Skeletal muscle satellite cell (primary cell): ENCODE results near the gene CCDC106. TPM values are rescaled to one million over a fixed set of nuclear protein-coding genes. Genes with fewer than 3 reads are reported as not detected.

Source experiments
- H3K27me3 ChIP-seq: 2 replicates; pipeline ENCODE4 v1.7.0; 2013; ENCODE audit warnings: low read length; ENCODE audit not compliant: control insufficient read depth, insufficient read depth
- H3K36me3 ChIP-seq: 2 replicates; pipeline ENCODE4 v1.7.0; 2013; ENCODE audit warnings: mild to moderate bottlenecking, control low read depth, low read length; ENCODE audit not compliant: insufficient read depth
- H3K4me1 ChIP-seq: 2 replicates; pipeline ENCODE4 v1.7.0; 2013; ENCODE audit warnings: low read length; ENCODE audit not compliant: control insufficient read depth, insufficient read depth
- H3K4me2 ChIP-seq: 2 replicates; pipeline ENCODE4 v1.7.0; 2013; ENCODE audit warnings: mild to moderate bottlenecking, low read length
- H3K4me3 ChIP-seq: 2 replicates; pipeline ENCODE4 v1.7.0; 2013; ENCODE audit warnings: low read length
- H3K9ac ChIP-seq: 2 replicates; pipeline ENCODE4 v1.7.0; 2013; ENCODE audit warnings: mild to moderate bottlenecking, low read depth, low read length, moderate library complexity
- H3K9me3 ChIP-seq: replicated peaks from 2 replicates; pipeline ENCODE4 v1.7.0; 2013; ENCODE audit warnings: mild to moderate bottlenecking, control low read depth, low read length
- total RNA-seq: library from RNA; depleted of rRNA; stranded (reverse); fragments of >200 nt; gene quantifications from 2 replicates; pipeline ENCODE4 v1.2.3, GENCODE V29; 2012; rRNA removed

The CCDC106 gene
- total RNA-seq: 5.1 and 6.8 TPM in 2 replicates

GRCh38 chr19:55647732-55648584 lies at the start of gene CCDC106:
Gene CCDC106, plus strand, starts transcription at chr19:55648212. Its CDS starts 835 bp downstream, at chr19:55649047.
- H3K4me1 ChIP-seq: peaks cover 35% of the 10 kb centered on the region

DNA sequence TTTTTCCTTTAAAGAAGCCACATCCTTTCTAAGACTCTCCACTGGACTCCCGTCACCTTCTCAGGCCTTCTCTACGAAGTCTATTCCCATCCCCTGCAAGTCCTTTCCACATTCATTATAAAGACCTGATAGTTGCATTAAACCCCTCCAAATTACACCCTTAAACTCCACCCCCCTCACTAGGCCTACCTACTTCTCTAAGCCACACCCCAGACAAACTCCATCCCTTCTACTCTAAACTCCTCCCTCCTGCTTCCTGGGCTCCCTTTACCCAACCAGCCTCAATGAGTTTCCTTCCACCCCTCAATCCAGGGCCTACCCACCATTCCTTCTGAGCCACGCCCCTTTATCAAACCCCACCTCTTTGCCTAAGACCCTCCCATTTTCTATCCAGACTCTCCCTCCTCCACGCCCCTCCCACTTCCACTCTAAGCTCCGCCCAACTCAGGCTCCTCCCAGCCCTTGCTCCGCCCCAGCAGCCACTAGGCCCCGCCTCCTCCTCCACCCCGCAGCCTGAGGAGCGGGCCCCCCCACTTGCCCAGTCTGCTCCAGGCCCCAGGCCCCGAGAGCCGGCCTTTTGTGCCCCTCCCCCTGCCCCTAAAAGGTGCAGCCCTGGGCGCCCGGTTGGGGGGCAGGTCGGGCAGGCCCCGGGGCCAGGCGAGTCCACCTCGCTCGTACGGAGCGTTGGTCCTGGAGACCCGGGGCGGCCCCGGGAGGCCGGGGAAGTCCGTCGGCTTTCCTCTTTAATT lies 49.1 kb upstream of the CCDC106 start:
- H3K27me3 ChIP-seq: no peaks in the 10 kb centered on the region
- H3K9me3 ChIP-seq: no peaks in the 10 kb centered on the region
- H3K4me1 ChIP-seq: peaks cover 14% of the 10 kb centered on the region
- peaks cover 26% of the 10 kb centered on the region for H3K36me3 ChIP-seq
- peak overlapping the region; percentile 95 for H3K9ac ChIP-seq
- peak overlapping the region; percentile 88 for H3K4me2 ChIP-seq
- peak overlapping the region; percentile 100 for H3K4me3 ChIP-seq

More at GRCh38 chr19:55647732-55648584, at the start of gene CCDC106:
- Histone ChIP-seq H3K4me2 (peak within 1 kb of the TSS; percentile 99), H3K9ac (peak within 1 kb of the TSS; percentile 86), H3K9me3 (no peaks in the 10 kb centered on the region), H3K4me3 (peak within 1 kb of the TSS; percentile 92), H3K36me3 (peaks cover 21% of the 10 kb centered on the region), H3K27me3 (no peaks in the 10 kb centered on the region)

- Histone ChIP-seq H3K9me3 (no peaks in the 10 kb centered on the region), H3K36me3 (peaks cover 26% of the 10 kb centered on the region), H3K27me3 (no peaks in the 10 kb centered on the region), H3K9ac (peak within 1 kb of the TSS; percentile 95), H3K4me3 (peak within 1 kb of the TSS; percentile 100), H3K4me2 (peak within 1 kb of the TSS; percentile 95), H3K4me1 (peaks cover 16% of the 10 kb centered on the region)
Observed at GRCh38 chr19:55599468-55599841, 48.6 kb upstream of the CCDC106 start, which contains the start of gene FIZ1. Gene FIZ1, minus strand, starts transcription at chr19:55599517. Its CDS starts 1,652 bp downstream, at chr19:55597865.

GRCh38 chr19:55599842-55600661 lies 48.0 kb upstream of the CCDC106 start, which contains the start of gene ZNF524:
Gene ZNF524, plus strand, starts transcription at chr19:55600288. Its CDS starts 1,825 bp downstream, at chr19:55602113.
- H3K4me3 ChIP-seq: peak within 1 kb of the TSS; percentile 100

DNA sequence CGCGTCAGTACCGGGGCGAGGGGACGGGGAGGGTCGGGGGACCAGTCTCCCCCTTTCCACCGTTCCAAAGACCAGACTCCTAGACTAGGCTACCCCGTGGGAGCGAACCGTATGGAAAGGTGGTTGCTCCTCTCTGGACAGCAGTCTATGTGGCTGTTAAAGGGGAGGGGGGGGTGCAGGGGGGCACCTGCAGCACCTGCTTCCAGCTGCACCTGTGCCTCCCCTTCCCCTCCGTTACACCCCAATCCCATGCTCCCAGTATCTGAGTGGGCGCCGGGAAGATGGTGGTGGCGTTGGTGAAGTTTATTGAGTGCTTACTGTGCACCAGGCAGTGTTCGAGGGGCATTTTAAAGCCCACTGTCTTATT lies 47.4 kb upstream of the CCDC106 start:
- H3K4me1 ChIP-seq: peaks cover 20% of the 10 kb centered on the region
- peak overlapping the region; percentile 100 for H3K4me3 ChIP-seq
- no peaks in the 10 kb centered on the region for H3K9me3 ChIP-seq
- peak overlapping the region; percentile 95 for H3K4me2 ChIP-seq
- no peaks in the 10 kb centered on the region for H3K27me3 ChIP-seq
- H3K36me3 ChIP-seq: peaks cover 19% of the 10 kb centered on the region
- peak overlapping the region; percentile 95 for H3K9ac ChIP-seq

More at GRCh38 chr19:55599842-55600661, 48.0 kb upstream of the CCDC106 start, which contains the start of gene ZNF524:
- peak within 1 kb of the TSS; percentile 95 for H3K9ac ChIP-seq
- no peaks in the 10 kb centered on the region for H3K9me3 ChIP-seq
- peaks cover 25% of the 10 kb centered on the region for H3K36me3 ChIP-seq
- H3K27me3 ChIP-seq: no peaks in the 10 kb centered on the region
- peak within 1 kb of the TSS; percentile 95 for H3K4me2 ChIP-seq
- peaks cover 20% of the 10 kb centered on the region for H3K4me1 ChIP-seq

- H3K4me1 ChIP-seq: peaks cover 20% of the 10 kb centered on the region
- peak overlapping the region; percentile 100 for H3K4me3 ChIP-seq
- H3K4me2 ChIP-seq: peak overlapping the region; percentile 95
- no peaks in the 10 kb centered on the region for H3K9me3 ChIP-seq
- H3K36me3 ChIP-seq: peaks cover 15% of the 10 kb centered on the region
- peak overlapping the region; percentile 95 for H3K9ac ChIP-seq
- no peaks in the 10 kb centered on the region for H3K27me3 ChIP-seq
Observed at GRCh38 chr19:55601084-55601483, 46.9 kb upstream of the CCDC106 start.

DNA sequence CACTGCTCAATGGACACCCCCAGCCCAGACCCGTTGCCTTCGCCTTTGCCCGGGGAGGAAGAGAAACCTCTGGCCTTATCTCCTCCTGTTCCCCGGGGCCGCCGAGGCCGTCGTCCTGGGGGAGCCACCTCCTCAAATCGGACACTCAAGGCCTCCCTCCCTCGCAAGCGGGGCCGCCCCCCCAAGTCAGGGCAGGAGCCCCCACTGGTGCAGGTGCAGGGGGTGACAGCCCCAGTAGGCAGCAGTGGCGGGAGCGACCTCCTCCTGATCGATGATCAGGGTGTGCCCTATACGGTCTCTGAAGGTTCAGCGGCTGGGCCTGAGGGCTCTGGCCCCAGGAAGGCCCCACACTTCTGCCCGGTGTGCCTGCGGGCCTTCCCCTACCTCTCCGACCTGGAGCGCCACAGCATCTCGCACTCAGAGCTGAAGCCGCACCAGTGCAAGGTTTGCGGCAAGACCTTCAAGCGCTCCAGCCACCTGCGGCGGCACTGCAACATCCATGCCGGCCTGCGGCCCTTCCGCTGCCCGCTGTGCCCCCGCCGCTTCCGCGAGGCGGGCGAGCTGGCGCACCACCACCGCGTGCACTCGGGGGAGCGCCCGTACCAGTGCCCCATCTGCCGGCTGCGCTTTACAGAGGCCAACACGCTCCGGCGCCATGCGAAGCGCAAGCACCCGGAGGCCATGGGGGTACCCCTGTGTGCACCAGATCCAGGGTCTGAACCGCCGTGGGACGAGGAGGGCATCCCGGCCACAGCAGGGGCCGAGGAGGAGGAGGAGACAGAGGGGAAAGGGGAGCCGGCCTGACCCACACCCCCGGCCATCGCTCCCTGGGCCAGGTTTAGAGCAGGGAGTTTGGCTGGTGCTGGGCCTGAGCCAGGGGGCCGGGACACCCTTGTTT lies 45.7 kb upstream of the CCDC106 start:
- H3K4me2 ChIP-seq: no peak overlapping the region
- H3K9ac ChIP-seq: no peak overlapping the region
- no peaks in the 10 kb centered on the region for H3K27me3 ChIP-seq
- peaks cover 29% of the 10 kb centered on the region for H3K4me1 ChIP-seq
- no peaks in the 10 kb centered on the region for H3K9me3 ChIP-seq
- H3K36me3 ChIP-seq: peaks cover 6% of the 10 kb centered on the region
- H3K4me3 ChIP-seq: no peak overlapping the region

GRCh38 chr19:55603115-55603514 lies 44.9 kb upstream of the CCDC106 start:
- Histone ChIP-seq H3K9me3 (no peaks in the 10 kb centered on the region), H3K27me3 (no peaks in the 10 kb centered on the region), H3K4me1 (peaks cover 29% of the 10 kb centered on the region), H3K9ac (no peak overlapping the region), H3K4me2 (no peak overlapping the region), H3K4me3 (no peak overlapping the region), H3K36me3 (peaks cover under 1% of the 10 kb centered on the region)

DNA sequence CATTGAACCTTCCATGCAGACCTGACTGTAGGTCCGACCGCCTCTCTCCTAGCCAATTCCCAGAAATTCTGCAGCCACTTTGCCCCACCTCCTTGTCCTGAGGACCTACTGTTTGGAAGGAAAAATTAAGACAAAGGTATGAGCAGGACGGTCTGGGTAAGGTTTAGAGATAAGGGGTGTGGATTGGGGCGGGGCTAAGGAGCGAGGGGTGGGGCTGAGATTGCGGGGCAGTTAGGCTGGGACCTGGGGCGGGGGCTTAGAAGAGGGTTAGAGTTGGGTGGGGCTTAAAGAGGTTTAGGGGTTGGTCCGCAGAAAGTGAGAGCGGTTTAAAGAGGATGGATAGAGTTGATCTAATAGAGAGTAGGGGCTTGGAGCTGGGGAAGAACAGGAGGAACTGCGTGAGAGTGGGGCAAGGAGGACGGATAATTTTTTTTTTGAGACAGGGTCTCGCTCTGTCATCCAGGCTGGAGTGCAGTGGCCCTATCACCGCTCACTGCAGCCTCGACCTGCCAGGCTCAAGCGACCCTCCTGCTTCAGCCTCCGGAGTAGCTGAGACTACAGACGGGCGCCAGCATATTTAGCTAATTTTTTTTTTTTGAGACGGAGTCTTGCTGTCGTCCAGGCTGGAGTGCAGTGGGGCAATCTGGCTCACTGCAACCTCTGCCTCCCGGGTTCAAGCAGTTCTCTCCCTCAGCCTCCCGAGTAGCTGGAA lies 44.3 kb upstream of the CCDC106 start:
- Histone ChIP-seq H3K4me1 (peaks cover 25% of the 10 kb centered on the region), H3K9ac (no peak overlapping the region), H3K9me3 (no peaks in the 10 kb centered on the region), H3K4me3 (no peak overlapping the region), H3K4me2 (no peak overlapping the region), H3K27me3 (no peaks in the 10 kb centered on the region), H3K36me3 (no peaks in the 10 kb centered on the region)

DNA sequence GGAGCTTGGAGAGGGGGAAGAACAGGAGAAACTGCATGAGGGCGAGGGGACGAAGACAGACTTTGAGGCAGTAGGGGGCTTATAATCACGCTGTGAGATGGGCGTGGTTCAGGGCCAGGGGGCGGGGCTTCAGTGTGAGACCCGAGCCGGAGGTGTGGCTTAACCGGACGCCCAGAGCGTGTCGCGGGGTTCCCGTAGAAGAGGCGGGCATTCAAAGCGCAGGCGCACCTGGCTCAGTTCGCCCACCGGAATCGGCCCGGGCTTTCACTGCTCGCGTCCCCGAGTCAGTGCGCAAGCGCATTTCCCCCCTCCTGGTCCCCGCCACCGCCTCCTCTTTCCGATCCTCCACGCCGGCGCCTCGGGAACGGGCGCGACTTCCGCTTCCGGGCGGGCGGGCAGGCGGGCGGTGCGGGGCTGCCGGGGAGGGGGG lies 42.8 kb upstream of the CCDC106 start:
- peak overlapping the region; percentile 97 for H3K4me2 ChIP-seq
- peak overlapping the region; percentile 90 for H3K4me3 ChIP-seq
- peak overlapping the region; percentile 98 for H3K9ac ChIP-seq
- H3K27me3 ChIP-seq: no peaks in the 10 kb centered on the region
- H3K4me1 ChIP-seq: peaks cover 24% of the 10 kb centered on the region
- H3K36me3 ChIP-seq: peaks cover 12% of the 10 kb centered on the region
- H3K9me3 ChIP-seq: no peaks in the 10 kb centered on the region
